Stromal cell of bone marrow (primary cell): ENCODE data around the gene SUPV3L1.
"Not testable (repeated sequence)": the region's sequence is repeated elsewhere in the genome, so short reads cannot be mapped to it uniquely, and the experiment has no call there.

Experiments used
- DNase-seq: peaks from one replicate; pipeline ENCODE4 v3.0.0-alpha.2; 2012; ENCODE audit warnings: low read depth

The SUPV3L1 gene

GRCh38 chr10:69230128-69230527, 50.1 kb downstream of the SUPV3L1 start:
- DNase-seq, result no peak

GRCh38 chr10:69232252-69232651, 52.2 kb downstream of the SUPV3L1 start:
- DNase-seq, result no peak

GRCh38 chr10:69232736-69233480, 52.9 kb downstream of the SUPV3L1 start:
- no peak for DNase-seq

- DNase-seq, result no peak
These were observed 54.4 kb downstream of the SUPV3L1 start for GRCh38 chr10:69234447-69234846.

- DNase-seq, result peak; percentile 69
These were observed 57.6 kb downstream of the SUPV3L1 start for GRCh38 chr10:69237528-69238159.

- no peak for DNase-seq
These were observed 59.1 kb downstream of the SUPV3L1 start for GRCh38 chr10:69239136-69239535.

GRCh38 chr10:69239816-69240434, 59.9 kb downstream of the SUPV3L1 start:
- no peak for DNase-seq

- no peak for DNase-seq
These were observed 60.4 kb downstream of the SUPV3L1 start for GRCh38 chr10:69240455-69240854.

GRCh38 chr10:69241575-69241974, 61.5 kb downstream of the SUPV3L1 start:
- DNase-seq, result peak; percentile 61

GRCh38 chr10:69242040-69242851, 62.2 kb downstream of the SUPV3L1 start:
- DNase-seq, result no peak

- DNase-seq, result no peak
These were observed 62.8 kb downstream of the SUPV3L1 start for GRCh38 chr10:69242852-69243212.

GRCh38 chr10:69243817-69244216, 63.8 kb downstream of the SUPV3L1 start:
- no peak for DNase-seq

GRCh38 chr10:69246036-69246435, 66.0 kb downstream of the SUPV3L1 start:
- DNase-seq, result no peak

- DNase-seq, result no peak
These were observed 66.7 kb downstream of the SUPV3L1 start for GRCh38 chr10:69246581-69247312.

GRCh38 chr10:69247313-69247710, 67.3 kb downstream of the SUPV3L1 start:
- DNase-seq, result no peak

- DNase-seq, result no peak
These were observed 68.2 kb downstream of the SUPV3L1 start for GRCh38 chr10:69248117-69248730.

GRCh38 chr10:69250041-69250440, 70.0 kb downstream of the SUPV3L1 start:
- no peak for DNase-seq

- DNase-seq, result not testable (repeated sequence)
These were observed 71.4 kb downstream of the SUPV3L1 start for GRCh38 chr10:69251417-69251816.

GRCh38 chr10:69253171-69253570, 73.1 kb downstream of the SUPV3L1 start:
- DNase-seq, result no peak

GRCh38 chr10:69254877-69255276, 74.8 kb downstream of the SUPV3L1 start:
- no peak for DNase-seq
